NCI-H82 (cell line): ENCODE results near the gene VAMP2.

Experiments
- DNase-seq: peaks from one replicate; lab custom pipeline; 2025; lab: John Stamatoyannopoulos, UW

The VAMP2 gene

DNA sequence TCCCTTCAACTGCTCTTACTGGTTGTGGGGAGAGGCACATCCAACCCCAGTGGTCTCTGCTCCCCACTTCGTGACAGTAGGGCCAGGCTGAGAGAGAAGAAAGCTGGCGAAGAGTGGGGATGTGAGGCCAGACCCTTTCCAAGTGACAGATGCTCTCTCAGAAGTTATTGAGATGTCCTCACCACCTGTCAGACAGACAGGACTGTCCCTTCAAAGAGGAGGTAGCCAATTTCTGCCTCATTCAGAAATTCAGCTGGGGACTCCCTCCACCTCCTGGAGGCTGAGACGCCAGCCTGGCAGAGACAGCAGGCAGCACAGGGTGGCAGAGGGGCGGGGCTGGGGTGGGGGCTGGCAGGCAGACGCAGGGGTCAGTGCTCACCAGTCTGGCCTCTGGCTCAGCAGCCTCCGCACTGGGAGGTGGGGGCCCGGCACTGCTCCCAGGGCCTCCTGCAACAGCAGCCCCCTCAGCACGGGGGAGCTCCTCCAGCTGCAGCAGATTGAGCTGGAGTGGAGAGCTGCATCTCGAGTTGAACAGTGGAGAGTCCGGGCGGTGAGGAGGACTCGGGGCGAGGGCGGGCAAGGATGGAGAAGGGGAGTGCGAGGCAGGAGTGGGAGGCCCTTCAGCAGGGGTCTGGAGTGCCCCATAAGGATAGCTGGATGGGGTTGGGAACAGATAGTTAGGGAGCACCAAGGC is 19.7 kb downstream of the VAMP2 start:
- DNase-seq, result no peak

- no peak for DNase-seq
Measured at GRCh38 chr17:8142158-8142886, 20.4 kb downstream of the VAMP2 start.

GRCh38 chr17:8141741-8142140 is 21.0 kb downstream of the VAMP2 start:
- no peak for DNase-seq

DNA sequence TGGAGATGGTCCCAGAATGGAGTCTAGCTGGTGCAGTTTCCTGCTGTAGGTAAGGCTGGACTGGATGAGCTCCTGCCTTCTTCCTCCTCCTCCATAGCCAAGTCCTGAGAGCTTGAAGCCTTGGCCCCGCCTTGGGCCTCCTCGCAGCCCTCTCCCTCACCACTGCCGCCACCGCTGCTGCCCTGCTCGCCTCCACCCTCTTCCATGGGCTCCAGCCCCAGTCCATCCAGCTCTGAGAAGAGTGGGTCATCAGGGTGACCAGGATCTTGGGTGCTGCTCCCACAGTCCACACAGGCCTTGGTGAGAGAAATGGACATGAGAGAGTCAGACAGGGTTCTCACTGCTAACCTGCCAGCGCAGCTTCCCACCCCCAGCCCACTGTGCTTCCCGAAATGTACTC is 21.7 kb downstream of the VAMP2 start:
- no peak for DNase-seq

DNA sequence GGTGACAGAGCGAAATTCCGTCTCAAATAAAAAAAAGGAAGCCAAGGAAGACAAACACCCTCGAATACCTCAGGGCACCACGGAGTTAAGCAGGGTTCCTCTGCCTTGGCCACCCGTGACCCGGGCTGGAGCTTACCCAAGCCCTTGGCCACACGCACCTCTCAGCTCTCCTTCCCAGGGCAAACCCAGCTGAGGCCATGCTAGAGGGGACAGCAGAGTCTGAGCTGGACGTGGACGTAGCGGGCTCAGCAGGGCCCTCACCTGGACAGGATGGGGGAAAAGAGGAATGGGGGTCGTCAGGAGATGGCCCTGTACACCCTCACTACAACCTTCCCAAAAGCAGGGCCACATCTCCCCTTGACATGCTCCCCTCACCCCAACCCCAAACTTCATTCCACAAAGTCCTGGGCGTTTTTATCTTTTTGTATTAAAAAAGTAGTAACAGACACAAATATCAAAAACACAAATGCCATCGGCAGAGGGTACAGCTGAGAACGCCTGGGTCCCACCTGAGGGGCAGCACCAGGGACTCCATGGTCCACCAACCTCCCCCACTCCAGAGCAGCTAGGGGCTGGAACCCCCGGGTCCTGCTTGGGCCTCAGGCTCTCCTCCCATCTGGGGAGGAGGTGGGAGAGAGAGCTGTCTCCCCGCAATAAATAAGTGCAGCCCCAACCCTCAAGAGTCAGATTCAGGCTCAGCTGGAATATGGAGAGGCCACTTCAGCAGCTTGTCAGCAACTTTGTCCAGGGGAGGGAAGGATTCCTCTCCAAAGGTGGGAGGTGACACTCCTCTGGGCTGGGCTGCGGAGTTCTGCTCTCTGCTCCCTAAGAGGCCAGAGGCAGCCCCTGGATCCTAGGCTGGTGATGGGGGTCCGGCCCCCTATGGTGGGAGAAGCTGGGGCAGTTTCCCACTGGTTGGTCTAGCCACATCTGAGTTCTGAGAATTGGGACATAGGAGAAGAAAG is 22.4 kb downstream of the VAMP2 start:
- no peak for DNase-seq

GRCh38 chr17:8138672-8139371 is 23.9 kb downstream of the VAMP2 start:
- peak; percentile 100 for DNase-seq

DNA sequence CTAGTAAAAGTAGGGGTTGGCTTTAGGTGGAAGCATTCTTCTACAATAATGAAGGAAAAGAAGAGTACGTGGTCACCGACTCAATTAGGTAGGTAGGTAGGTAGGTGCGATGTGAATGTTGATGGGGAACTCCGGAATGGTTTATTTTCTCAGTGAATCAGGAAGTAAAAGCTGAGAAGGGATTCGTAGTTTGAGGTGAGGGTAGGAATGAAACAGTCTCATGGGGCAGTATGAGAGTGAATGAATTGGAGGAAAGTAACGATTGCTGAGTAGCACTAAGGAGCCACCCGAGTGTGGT is 24.4 kb downstream of the VAMP2 start:
- no peak for DNase-seq

DNA sequence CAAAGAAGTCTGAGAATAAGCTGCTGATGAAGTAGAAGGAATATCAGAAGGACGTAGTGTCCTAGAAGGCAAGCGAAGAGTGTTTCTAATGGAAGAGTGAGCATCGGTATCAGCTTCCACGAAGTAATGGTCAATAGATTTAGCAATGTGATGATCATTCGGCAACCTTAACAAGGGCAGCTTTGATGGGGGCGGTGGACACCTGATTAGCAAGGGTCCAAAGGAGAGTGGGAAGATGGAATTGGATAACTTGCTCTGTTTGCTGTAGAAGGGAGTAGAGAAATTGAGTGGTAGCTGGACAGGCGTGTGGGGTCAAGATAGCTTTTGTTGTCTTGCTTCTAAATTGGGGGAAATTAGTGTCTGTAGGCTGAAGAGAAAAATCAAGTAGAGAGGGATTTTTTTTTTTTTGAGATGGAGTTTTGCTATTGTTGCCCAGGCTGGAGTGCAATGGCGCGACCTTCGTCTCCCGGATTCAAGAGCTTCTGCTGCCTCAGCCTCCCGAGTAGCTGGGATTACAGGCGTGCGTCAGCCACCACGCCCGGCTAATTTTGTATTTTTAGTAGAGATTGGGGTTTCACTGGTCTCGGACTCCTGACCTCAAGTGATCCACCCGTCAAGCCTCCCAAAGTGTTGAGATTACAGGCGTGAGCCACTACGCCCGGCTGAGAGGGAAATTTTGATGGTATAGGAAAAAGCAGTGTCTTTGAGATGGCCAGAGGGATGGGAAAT is 24.9 kb downstream of the VAMP2 start:
- no peak for DNase-seq

DNA sequence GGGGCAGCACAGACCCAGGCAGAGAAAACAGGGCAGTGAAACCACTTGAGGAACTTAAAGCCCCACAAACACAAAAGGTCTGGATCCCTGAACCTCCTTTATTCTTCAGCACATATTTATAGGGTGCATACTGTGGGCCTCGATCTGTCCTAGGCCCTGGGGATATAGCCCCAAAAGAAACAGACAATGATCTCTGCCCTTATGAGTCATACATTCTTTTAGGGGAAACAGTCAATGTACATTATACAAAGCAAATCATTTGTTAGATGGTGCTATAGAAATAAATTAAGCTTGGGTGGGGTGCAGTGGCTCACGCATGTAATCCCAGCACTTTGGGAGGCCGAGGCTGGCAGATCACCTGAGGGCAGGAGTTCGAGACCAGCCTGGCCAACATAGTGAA is 28.8 kb downstream of the VAMP2 start:
- DNase-seq, result no peak

DNA sequence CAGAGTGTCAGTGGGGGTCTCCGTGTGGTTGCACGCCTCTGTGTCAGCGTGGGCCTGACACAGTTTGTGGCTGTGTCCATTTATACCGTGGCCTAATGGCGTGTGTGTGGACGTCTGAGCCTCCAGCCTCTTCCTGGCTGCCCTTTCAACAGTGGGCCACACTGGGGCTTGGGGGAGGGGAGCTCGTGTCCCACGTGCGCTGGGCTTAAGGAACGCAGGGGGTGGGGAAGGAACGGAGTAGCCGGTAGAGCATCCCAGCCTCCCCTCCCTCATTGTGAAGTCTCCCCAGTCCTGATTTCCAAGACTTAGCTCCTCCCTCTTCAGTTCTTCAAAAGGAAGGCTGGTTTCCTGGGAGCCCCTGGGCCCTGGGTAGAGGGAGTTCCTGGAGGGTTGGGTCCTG is 29.3 kb downstream of the VAMP2 start:
- peak; percentile 45 for DNase-seq

- DNase-seq, result no peak
Measured at GRCh38 chr17:8131844-8132441, 30.8 kb downstream of the VAMP2 start.

DNA sequence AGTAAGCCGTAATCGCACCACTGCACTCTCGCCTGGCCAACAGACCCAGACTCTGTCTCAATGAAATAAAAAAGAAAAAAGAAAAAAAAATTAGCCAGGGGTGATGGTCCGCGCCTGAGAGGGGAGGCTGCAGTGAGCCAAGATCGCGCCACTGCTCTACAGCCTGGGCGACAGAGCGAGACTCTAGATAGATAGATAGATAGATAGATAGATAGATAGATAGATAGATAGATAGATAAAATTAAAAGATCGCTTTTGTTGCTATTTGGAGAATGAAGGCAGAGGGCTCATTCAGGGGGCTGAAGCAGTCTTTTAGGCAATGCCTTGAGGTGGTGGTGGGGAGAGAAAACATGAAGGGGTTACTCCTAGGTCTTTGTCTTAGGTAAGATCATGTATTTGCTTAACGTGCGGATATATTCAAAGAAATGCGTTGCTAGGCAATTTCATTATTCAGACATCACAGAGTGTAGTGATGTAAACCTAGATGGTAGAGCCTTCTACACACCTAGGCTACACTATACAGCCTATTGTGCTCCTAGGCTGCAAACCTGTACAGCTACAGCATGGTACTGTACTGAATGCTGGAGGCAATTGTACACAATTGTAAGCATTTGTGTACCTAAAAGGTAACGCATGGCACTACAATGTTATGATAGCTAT is 34.5 kb downstream of the VAMP2 start:
- DNase-seq, result no peak

DNA sequence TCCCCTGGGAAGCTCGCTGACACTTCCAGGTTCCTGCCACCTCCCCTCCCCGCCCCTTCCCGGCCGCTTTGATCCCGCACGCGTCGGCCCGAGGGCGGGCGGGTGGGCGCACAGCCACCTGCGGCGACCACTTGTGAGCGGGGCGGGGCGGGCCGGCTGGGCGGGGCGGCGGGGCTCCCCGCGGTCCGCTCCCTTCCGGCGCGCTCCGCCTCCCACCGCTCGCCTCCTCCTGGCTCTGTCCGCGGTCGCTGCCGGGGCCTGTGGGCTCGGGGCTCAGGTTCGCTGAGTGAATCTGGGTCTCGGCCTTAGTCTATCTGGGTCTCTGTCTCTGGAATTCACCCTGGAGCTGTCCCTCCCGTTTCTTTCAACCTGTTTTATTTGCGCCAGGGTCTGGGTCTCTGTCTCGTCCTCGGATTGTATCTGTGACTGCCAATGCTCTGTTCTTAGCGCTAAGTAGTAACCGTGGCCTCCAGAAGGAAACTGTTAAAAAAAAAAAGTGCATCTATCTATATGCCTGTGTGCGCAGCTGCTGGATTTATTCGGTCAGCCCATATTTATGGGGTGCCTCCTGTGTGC is 36.2 kb downstream of the VAMP2 start:
- peak; percentile 89 for DNase-seq

DNA sequence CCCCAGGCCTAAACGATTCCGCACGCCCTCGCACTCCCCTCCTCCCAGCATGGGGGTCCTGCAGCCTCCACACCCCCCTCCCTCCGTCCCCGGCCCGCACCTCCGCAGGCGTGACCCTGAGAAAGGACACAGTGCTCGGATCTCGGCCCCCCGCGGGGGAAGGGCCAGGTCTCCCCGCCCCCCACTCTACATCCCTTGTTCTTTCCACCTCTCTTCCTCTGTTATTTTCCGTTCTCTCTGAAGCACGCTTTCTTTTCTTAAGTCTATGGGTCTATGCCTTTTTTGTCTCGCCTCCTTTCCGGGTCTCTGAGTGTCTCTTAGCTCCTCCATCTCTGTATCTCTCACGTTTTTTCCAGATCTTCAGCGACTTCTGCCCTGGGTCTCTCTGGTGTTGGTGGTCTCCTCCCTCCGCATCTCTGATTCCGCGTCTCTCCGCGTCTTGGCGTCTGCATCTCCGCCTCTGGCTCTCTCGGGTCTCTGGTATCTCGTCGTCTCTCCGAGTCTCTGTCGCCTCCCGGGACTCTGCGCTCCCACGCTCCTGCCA is 36.7 kb downstream of the VAMP2 start:
- peak; percentile 89 for DNase-seq

DNA sequence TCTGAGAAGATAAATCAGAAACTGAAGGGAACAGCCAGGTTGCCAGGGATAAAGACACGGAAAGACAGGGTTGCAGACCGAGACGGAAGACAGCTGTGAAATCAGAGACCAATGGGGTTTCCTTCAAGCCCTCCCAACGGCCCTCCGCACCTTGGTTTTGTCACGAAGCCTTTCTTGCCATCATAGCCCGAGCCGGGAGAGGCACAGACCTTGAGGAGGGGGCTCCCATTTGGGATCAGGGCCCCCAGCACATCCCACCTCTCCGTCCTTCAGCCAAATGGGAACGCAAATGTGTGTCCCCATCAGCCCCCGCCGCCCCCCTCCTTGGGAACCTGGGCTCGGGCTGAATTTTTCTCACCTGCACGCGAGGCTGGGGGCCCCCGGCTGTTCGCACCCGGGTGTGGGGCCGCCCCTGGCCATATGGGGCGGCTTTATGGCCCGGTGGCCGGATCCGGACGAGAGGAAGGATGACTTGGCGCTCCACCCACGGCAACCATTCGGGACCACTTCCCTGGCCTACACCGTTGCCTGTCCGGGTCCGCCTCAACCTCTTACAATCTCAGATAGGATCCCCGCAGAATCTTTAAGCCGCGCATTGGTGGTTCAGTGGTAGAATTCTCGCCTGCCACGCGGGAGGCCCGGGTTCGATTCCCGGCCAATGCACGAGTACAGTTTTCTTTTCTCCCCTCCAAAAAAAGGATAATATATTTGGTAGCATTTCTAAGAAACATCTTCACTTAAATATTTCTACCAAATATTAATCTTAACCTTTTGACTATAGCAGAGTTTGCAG is 37.4 kb downstream of the VAMP2 start:
- peak; percentile 95 for DNase-seq

- DNase-seq, result peak; percentile 76
Measured at GRCh38 chr17:8124350-8125153, 38.2 kb downstream of the VAMP2 start.

DNA sequence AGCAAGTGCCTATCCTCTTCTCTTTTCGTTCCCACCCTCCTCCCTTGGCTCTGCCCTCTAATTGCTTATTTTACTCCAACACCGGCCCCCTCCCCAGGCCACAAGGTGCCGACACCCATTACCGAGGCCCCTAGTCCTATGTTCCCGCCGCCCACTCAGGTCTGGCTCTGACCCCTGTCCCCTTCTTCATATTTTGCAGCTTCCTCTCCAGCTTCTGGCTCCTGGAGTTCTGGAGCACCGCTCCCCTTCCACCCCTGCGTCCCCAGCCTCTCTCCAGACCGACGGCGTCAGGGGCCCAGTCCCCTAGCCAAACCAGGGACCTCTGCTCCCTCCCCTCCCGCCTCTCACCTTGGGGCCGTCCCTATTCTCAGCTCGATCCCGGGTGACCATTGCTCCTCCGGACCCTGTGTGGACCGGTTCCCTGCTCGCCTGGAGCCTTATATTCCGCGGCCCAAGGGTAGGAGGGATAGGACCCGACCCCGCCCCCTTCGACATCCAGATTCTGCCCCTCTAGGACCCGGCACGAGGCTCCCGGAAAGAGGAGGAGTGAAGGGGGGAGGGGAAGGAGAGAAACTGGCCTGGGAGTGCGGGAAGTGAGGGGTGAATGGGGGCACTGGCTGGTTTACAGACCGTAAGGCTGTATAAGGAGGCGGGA is 38.9 kb downstream of the VAMP2 start, which contains the start of gene HES7:
Gene HES7, minus strand, starts transcription at position 412 of the 655 bp plus-strand sequence. Its CDS starts 22 bp downstream, at position 390.
- DNase-seq, result peak; percentile 89
